GM12891 (cell line): Measurements from ENCODE around the gene LOXL3.

ENCODE experiments used
- POLR2AphosphoS5 ChIP-seq: IDR thresholded peaks from 2 replicates; pipeline ENCODE4 v1.6.1; 2011; ENCODE audit warnings: low read depth, low read length, control low read depth
- TAF1 ChIP-seq: IDR thresholded peaks from 2 replicates; pipeline ENCODE4 v1.6.1; 2011; ENCODE audit warnings: low read depth, low read length, control low read depth

DNA sequence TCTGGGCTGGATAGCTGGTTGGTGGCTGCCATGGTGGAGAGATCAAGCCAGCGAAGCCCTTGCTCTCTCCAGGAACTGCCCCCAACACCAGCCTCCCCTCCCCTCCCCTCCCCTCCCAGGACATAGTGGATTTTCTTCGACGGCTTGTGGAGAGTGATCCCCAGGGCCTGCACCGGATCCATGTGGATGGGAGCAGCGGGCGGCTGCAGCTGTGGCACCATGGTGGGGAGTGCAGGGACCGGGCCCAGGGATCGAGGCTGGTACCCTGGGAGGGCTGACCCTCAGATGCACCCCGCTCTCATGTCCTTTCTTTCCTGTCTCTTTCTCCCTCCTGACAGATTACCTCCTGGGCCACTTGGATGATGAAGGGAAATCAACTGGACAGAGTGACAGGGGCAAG is 63.8 kb downstream of the LOXL3 start:
- TF ChIP-seq TAF1 (no peak), POLR2AphosphoS5 (no peak)
